Activated CD8-positive, alpha-beta memory T cell treated with anti-CD3 and anti-CD28 coated beads, Interleukin-2, amount 50 U/mL, for 4 hours (primary cell): ENCODE data around the gene TSGA10.
"Not testable (repeated sequence)": the region's sequence is repeated elsewhere in the genome, so short reads cannot be mapped to it uniquely, and the experiment has no call there.

Experiments
- DNase-seq: peaks from one replicate; pipeline ENCODE4 v3.0.0-alpha.2; 2020

The TSGA10 gene, protein sequence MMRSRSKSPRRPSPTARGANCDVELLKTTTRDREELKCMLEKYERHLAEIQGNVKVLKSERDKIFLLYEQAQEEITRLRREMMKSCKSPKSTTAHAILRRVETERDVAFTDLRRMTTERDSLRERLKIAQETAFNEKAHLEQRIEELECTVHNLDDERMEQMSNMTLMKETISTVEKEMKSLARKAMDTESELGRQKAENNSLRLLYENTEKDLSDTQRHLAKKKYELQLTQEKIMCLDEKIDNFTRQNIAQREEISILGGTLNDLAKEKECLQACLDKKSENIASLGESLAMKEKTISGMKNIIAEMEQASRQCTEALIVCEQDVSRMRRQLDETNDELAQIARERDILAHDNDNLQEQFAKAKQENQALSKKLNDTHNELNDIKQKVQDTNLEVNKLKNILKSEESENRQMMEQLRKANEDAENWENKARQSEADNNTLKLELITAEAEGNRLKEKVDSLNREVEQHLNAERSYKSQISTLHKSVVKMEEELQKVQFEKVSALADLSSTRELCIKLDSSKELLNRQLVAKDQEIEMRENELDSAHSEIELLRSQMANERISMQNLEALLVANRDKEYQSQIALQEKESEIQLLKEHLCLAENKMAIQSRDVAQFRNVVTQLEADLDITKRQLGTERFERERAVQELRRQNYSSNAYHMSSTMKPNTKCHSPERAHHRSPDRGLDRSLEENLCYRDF

DNA sequence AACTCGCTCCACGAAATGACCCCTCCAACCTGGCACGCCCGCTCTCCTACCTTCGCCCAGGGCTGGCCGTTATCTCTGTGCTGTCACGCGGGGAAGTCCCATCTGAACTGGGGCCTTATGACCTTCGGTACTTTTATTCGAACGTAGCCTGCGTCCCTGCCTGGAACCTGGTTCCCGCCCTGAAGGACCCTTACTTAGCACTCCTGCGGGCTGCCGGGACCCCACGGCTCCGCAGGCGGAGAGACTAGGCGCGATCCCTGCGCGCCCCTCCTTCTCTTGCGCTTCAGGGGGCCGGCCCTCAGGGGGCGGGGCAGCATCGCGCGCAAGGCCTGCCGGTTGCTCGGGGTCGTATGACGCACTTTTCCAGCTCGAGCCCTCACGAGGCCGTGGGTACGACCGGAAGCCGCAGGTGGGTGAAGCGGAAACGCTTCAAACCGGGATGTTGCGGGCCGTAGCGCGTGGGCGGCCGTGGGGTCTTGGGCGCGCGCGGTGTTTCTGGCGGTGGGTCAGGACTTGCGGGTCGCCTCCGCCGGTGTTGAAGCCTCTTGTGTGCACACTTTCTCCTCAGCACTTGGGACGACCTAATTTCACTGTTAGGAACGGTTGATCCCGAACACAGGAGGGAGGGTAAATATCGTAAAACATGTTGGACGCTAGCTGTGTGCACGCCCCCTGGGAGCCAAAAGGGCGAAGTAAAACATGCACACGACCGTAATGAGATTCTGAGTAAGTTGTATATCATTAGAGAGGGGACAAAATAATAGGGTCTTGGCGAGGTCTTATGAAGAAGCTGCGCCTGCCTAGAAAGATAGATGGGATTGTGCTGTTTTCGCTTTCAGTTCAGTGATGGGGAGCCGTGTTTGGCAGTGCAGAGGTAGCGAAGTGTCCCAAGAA is at the start of gene TSGA10, which contains the start of gene LIPT1:
TSS of gene TSGA10 (minus strand) at position 300 of the 894 bp plus-strand sequence. CDS start 45,503 bp downstream, outside the sequence.
TSS of gene LIPT1 (plus strand) at position 325 of the 894 bp plus-strand sequence. CDS start 6,991 bp downstream, outside the sequence.
- DNase-seq, result peak; percentile 92

DNA sequence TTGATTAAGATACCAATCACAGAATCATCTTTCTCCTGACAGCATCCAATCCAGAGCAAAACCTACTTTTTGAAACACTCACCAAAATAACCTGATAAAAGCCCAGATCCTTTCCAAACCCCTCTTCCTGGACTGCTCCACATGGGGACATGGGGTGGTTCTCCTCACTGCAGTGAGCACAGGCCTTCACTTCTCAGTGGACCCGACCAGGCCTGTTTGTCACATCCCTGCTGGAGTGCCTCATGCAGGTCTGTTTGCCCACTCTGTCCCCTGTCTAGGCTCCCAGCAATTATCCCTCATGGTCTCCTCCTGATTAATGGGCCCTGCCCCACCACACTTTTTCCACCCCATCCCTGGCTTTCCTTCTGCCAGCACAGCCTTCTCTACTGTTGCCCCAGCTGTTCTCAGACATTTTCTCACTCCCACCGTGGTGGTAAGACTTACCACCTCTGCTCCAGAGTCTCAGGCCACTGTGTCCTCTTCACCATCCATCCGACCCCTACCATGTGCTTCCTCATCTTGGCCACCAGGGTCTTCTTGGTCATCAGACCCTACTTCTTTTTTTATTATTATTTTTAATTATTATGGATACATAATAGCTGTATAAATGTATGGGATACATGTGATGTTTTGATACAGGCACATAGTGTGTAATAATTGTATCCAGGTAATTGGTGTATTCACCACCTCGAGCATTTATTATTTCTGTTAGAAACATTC is 47.4 kb upstream of the TSGA10 start:
- no peak for DNase-seq

DNA sequence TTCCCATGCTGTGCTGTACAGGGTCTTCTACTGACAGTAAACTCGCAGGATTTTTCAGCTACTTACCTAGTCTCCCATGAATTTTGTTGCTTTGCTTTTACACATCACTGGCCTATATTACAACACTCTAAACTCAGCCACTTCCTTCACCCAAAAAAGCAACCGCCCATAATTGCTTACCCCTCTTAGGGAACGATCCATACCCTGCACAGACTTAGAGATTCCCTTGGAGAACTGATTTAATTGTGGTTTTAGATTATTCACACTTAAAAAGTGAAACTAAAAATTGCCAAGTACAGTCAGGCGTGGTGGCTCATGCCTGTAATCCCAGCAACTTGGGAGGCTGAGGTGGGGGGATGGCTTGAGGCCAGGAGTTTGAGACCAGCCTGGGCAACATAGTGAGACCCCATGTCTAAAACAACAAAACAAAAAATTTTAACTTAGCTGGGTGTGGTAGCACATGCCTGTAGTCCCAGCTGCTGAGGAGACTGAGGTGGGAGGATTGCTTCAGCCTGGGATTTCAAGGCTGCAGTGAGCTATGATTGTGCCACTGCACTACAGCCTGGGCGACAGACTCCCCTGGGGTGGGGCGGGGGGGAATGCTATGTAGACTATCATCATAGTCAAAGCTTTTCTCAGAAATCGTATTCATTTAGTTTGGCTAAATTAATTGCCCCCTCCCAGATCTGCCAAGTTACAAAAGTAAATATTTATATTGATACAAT is 45.5 kb upstream of the TSGA10 start:
- no peak for DNase-seq

DNA sequence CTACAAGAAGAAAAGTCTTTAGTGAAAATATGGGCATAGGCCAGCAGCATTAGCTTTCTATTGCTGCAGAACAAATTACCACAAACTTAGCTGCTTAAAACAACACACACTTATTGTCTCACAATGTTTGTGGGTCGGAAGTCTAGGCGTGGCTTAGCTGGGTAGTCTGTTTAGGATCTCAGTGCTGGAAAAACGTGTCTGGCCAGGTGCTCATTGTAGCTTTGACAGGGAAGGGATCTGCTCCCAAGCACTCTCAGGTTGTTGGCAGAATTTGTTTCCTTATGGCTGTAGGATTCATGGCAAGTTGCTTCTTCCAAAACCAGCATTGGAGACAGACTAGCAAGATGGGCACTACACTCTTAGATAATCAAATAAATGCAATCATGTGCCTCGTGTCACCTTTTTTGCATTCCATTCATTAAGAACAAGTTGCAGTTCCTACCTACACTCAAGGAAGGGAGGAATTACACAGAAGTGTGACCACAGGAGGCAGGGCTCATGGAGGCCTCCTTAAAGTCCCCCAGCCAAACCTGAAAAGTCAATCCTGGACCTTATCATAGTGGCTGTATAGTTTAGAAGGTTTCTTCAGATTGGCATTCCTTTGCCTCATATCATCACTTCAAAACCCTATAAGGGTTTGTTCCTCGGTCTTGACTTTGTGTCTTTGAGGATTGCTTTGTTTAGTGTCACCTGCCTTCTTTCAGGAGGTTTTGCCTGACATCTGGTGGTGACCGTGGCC is 43.5 kb upstream of the TSGA10 start:
- DNase-seq, result no peak

DNA sequence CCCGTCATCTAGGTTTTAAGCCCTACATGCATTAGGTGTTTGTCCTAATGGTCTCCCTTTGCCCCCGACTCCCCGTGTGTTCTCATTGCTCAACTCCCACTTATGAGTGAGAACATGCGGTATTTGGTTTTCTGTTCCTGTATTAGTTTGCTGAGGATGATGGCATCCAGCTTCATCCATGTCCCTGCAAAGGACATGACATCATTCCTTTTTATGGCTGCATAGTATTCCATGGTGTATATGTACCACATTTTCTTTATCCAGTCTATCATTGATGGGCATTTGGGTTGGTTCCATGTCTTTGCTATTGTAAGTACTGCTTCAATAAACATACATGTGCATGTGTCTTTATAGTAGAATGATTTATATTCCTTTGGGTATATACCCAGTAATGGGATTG is 37.6 kb upstream of the TSGA10 start:
- DNase-seq, result not testable (repeated sequence)

DNA sequence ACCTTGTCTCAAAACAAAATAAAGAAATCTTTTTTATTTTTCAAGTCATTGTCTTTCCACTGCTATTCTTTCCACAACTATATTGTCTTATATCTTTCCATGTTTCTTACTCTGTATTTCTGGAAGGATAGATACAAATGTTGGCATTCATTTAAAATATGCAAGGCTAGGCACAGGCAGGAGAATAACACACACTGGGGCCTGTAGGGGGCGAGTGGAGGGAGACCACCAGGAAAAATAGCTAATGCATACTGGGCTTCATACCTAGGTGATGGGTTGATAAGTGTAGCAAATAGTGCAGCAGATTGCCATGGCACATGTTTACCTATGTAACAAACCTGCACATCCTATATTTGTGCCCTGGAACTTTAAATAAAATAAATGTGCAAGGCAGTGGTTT is 35.8 kb upstream of the TSGA10 start:
- DNase-seq, result no peak

DNA sequence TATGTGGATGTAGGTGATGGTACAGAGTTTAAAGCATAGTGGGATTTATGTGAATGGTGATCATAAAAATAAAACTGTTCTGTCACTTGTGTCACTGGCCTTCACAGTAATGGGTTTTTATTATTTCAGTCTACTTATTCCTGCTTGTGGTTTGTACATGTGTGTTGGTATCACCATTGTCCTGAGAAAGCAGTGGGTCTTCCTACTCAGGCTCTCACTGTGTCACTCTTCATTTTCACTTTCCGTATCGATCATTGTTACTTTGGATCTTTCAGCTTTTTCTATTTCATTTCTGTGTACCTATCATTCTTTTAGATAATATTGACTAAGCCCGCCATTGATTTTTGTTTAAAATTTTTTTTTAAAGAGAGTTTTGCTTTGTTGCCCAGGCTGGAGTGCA is 33.6 kb upstream of the TSGA10 start:
- DNase-seq, result no peak

DNA sequence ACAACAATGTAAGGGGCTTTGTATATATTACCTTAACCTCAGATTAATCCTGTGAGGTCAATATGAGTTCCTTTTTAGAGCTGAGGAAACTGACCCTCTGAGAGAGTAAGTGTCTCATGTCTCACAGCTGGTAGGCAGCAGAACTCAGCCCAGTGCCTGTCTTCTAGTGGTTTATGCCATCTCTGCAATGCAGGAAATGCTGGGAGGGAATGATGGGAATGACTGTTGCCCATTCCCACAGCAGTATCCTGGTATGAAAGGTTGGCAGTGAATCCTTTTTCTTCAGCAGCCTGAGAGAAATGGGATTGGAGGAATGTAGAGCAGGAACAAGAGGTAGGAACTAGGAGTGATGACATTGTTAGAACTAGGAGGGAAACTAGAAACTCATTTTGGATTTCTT is 32.3 kb upstream of the TSGA10 start:
- no peak for DNase-seq

DNA sequence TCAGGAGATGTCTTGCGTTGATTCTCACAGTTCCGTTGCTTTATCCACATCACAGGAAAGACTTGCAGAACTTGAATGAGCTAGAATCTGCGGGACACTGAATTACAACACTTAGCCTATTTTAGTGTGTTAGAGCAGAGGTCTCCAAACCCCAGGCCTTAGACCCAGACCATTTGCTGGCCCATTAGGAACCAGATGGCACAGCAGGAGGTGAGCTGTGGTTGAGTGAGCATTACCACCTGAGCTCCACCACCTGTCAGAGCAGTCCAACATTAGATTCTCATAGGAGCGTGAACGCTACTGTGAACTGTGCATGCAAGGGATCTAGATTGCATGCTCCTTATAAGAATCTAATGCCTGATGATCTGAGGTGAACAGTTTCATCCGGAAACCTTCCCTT is 30.1 kb upstream of the TSGA10 start:
- no peak for DNase-seq

DNA sequence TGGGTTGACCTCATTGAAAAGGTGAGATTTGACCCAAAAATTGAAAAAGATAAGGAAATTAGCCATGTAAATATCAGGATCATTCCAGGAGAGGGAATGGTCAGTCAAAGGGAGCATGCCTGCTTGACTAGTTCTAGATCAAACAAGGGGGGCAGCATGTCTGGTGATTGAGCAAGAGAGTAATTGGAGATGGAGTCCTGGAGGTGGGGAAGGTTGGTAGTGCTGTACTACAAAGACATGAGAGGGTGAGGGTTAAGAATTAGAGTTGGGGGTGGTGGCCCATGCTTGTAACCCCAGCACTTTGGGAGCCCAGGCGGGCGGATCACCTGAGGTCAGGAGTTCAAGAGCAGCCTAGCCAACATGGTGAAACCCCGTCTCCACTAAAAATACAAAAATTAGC is 28.3 kb upstream of the TSGA10 start:
- no peak for DNase-seq

DNA sequence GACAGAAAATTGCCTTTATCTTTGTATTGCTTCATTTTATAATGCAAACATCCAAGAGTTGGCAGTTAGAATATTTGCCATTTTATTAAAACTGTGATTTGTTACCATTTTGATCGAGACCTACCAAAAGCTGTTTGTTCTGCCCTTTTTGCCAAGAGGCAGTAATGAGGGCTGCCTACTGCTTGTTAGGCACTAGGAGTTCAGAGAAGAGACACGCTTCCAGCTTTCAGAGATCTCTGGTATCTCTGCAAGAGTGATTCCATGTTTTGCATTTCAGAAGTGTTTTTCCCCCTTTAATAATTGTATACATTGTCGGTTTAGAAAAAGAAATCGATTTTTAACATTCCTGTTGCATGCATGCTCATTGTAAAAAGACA is 26.9 kb upstream of the TSGA10 start:
- DNase-seq, result no peak

DNA sequence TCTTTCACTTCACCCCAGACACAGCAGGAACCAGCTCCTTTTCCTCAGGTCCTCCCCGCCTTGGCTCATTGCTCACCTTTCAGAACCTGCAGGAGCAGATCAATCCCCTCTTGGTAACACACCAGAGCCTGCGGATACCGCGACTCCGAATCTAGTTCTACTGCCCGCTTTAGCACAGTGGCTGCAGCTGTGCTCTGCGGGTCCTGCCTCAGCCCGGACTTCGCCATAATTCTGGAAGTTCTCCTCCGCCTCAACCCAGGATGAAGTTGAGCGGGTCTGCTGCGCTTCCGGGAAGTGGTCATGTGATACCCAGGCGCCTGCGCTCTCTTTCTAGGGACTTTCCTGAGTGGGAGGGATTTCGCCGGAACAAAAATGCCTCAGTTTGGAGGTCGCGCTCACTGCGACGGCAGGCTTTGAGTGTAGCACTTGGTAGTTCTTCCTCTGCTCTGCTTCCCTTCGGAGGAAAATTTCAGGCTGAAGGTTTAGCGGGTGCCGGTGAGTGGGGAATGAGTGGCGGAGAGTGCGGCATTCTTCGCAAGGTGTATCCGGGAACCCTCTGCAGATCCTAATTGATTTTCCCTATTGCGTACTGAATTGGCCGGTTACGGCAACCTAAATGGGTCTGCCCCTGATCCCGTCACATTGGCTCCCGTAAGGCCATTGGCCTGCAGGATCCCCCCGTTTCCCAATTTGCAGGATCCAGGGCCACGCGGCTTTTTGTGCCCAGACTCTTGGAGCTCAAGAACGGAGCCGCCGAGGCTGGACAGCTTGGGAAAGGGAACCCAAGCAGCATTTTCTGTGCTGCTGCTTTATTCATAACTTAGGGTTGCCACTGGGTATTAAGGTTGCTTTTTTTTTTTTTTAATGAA is 26.2 kb upstream of the TSGA10 start, which contains the start of the genes MITD1 and MRPL30:
TSS of gene MITD1 (minus strand) at position 304 of the 869 bp plus-strand sequence. CDS start at position 227, 77 bp downstream.
TSS of gene MRPL30 (plus strand) at position 430 of the 869 bp plus-strand sequence. CDS start 5,020 bp downstream, outside the sequence.
- peak; percentile 85 for DNase-seq

DNA sequence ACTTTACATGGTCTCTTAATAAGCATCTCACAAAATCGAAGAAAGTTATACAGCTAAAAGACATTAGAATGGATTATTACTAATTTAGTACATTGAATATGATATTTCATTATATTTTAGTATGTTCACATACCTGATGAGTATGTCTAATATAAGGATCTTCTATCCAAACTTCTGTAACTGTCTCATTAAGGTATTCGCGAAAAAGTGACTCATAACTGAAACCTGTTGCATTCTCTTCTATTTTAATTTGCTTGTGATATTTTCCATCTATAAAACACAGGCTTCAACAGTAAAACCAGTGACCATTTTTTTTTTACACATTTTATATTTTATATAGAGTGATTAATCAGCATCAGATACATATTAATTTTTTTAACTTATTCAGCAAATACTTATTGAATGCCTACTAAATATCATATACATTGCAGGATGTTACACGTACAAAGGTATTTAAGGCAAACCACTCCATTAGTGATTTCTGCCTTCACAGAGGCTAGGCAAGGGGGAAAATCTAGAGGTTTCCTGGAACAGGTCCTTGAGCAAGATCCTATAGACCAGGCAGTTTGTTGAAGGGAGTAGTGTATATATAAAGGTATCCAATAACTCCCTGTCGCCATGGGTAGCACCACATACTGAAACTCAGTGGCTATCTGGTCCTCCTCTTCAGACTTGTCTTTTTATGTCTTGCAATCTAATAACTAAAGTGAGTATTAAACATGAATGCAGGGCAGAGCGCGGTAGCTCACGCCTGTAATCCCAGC is 16.8 kb upstream of the TSGA10 start:
- no peak for DNase-seq

DNA sequence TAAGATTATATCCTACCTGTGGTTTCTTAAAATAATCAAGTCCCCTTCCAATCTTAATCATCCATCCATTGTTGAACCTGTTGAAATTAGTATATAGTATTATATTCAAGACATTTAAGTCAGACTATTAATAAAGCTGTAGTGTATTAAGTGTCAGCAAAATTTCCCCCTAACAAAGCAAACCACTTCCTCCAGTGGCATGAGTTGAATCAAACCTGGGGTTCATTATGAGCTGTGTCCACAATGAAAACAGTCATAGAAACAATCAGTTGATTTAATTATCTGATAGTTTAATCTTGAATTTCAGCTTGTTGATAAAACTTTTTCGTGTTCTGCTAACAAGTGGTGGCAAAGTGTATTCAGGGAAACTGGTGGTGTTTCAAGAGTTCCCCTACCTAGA is 14.8 kb upstream of the TSGA10 start:
- DNase-seq, result no peak

DNA sequence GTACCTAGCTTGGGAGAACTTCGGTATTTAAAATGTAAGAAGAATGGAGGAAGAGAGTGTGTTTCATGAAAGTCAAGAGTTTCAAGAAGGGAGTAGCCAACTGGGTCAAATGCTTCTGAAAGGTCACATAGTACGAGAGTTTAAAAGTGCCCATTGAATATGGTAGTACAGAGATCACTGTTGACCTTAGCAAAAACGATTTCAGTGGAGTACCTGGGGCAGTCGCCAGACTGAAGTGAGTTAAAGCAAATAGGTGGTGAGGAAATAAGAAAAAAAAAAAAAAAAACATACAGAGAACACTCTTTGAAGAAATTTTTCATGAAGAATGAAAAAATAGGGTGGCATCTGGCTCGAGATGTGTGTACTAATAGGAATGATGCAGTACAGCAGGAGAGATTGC is 11.5 kb upstream of the TSGA10 start:
- DNase-seq, result no peak

DNA sequence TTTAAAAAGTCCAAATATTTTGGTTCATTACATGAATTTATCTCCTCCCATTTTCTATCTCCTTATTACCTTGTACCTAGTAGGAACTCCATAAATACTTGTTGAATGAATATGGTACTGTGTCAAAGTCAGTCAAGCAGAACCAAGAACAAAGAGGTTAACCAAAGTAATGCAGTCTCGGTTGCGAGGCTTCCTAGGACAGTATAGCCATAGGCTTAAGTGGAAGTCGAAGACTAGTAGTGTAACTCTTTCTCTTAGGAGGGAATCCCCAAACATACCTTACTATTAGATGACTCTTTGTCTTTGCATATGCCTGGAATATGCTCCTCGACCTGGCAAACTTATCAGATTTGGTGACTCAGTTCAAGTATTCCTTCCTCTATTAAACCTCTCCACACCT is 4.9 kb upstream of the TSGA10 start:
- DNase-seq, result no peak

DNA sequence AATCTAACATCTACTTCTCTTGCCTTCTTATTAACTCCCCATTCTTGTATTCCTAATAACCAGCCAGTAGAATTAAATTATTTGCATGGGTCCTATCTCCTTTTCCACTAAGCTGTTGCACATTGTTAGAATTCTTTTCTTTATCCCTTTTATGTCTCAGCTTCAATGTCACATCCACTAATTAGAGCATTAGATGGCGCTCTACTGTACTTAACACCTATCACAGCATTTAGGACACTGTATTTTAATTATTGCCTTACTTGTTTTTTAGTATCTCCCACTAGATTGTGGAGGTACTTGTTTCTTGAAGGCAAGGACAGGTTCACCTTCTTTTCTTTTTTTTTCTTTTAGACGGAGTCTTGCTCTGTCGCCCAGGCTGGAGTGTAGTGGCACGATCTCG is 3.9 kb upstream of the TSGA10 start:
- no peak for DNase-seq

DNA sequence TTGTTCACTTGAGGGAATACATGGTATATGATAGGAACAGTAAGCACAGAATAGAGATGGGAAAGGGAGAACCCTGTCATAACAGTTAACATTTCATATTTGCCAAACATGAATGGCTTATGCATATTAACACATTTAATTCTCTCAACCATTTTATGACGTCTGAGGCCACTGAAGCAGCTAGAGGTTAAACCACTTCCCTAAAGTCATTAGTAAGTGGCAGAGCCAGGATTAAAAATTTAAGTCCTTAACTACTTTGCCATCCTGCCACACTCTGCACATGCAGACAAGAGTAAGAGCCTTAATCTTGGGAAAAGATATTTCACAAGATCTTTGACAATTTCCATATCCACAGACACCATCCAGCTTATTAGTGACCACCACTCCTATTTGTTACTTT is 2.1 kb upstream of the TSGA10 start:
- DNase-seq, result no peak
